Ishikawa (cell line): ENCODE data around the gene KRT26.

Source experiments
- CEBPB ChIP-seq: IDR thresholded peaks from 2 replicates; pipeline ENCODE4 v1.6.1; 2012
- CREB1 ChIP-seq: IDR thresholded peaks from 2 replicates; pipeline ENCODE4 v1.6.1; 2012; ENCODE audit warnings: low read depth
- EGR1 ChIP-seq: IDR thresholded peaks from 2 replicates; pipeline ENCODE4 v1.6.1; 2012
- EP300 ChIP-seq: IDR thresholded peaks from 2 replicates; pipeline ENCODE4 v1.6.1; 2012; ENCODE audit warnings: borderline replicate concordance
- FOXM1 ChIP-seq: IDR thresholded peaks from 2 replicates; pipeline ENCODE4 v1.6.1; 2012; ENCODE audit warnings: low read depth, borderline replicate concordance
- NFIC ChIP-seq: IDR thresholded peaks from 2 replicates; pipeline ENCODE4 v1.6.1; 2012
- TAF1 ChIP-seq: IDR thresholded peaks from 2 replicates; pipeline ENCODE4 v1.6.1; 2012; ENCODE audit warnings: low read depth, mild to moderate bottlenecking
- ZBTB7A ChIP-seq: IDR thresholded peaks from 2 replicates; pipeline ENCODE4 v1.6.1; 2012; ENCODE audit warnings: low read depth
- TF ChIP-seq, protein P1 (sequence below): IDR thresholded peaks from 2 replicates; pipeline ENCODE4 v1.6.1; 2012
- TF ChIP-seq, protein P2 (sequence below): IDR thresholded peaks from 2 replicates; pipeline ENCODE4 v1.6.1; 2012

DNA sequence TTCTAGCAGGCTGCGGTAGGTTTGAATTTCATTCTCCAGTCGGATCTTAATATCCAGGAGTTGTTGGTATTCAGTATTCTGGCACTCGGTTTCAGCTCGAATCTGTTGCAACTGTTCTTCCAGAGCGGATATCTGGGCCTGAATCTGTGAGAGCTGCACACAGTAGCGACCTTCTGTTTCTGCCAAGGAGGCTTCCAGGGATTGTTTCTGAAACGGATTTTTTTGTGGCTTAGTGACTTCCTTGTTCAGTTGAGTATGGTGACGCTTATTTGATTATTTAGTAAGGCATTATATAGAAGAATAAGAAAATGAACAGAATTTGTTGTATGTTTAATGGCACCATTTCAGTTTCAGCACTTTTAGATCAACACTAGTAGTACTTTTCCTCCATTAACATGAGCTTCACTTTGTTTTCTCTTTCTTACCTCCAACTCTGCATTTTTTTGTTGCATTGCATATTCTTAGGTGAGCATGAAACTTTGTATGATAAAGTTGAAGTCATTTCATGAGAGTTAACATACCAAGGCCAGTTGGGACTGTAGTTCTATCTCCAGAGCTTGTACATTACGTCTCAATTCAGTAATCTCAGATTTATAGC is 47.6 kb upstream of the KRT26 start:
- TF ChIP-seq, protein P1, sequence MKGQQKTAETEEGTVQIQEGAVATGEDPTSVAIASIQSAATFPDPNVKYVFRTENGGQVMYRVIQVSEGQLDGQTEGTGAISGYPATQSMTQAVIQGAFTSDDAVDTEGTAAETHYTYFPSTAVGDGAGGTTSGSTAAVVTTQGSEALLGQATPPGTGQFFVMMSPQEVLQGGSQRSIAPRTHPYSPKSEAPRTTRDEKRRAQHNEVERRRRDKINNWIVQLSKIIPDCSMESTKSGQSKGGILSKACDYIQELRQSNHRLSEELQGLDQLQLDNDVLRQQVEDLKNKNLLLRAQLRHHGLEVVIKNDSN, result no peak
- TF ChIP-seq EP300 (no peak), TAF1 (no peak), CREB1 (no peak), CEBPB (no peak), FOXM1 (no peak), NFIC (no peak), ZBTB7A (no peak), EGR1 (no peak)
- TF ChIP-seq, protein P2, sequence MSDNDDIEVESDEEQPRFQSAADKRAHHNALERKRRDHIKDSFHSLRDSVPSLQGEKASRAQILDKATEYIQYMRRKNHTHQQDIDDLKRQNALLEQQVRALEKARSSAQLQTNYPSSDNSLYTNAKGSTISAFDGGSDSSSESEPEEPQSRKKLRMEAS, result no peak
